ENCODE data around the gene ATP5ME. TPM values are rescaled to one million over a fixed set of nuclear protein-coding genes. Genes with fewer than 3 reads are reported as not detected.
"Not testable (repeated sequence)": the region's sequence is repeated elsewhere in the genome, so short reads cannot be mapped to it uniquely, and the experiment has no call there.

Gene ATP5ME
- total RNA-seq, 1 experiment from 2014 or later: 355 TPM

- H3K9me3 Mint-ChIP-seq (ENCODE audit: unreplicated experiment): no peaks in the 10 kb centered on the region
- DNase-seq (ENCODE audit: unreplicated experiment): no peak
- no peaks in the 10 kb centered on the region for H3K36me3 Mint-ChIP-seq (ENCODE audit: insufficient read depth, unreplicated experiment)
- no peak overlapping the region for H3K27ac Mint-ChIP-seq (ENCODE audit: low read depth, unreplicated experiment)
- no TSS peak for BruUV-seq (replicated peaks)
- no peak for TF ChIP-seq CTCF (IDR thresholded peaks at IDR 0.05; ENCODE audit: unreplicated experiment)
- H3K27me3 Mint-ChIP-seq (ENCODE audit: insufficient read depth, unreplicated experiment): peaks cover 21% of the 10 kb centered on the region
- ChIA-PET POLR2A (no interaction called here), CTCF (interaction anchor here (0.5 to 0.6 kb wide), 2 partner anchors 34 to 42 kb away, joined by 3 read pairs; no protein-coding TSS in a partner anchor)
- H3K4me3 Mint-ChIP-seq (ENCODE audit: unreplicated experiment): no peak overlapping the region
- intact Hi-C loops (cut with micrococcal nuclease): no loop called here
- peaks cover 4% of the 10 kb centered on the region for H3K4me1 Mint-ChIP-seq (ENCODE audit: insufficient read depth, unreplicated experiment)
These were observed 24.8 kb downstream of the ATP5ME start for GRCh38 chr4:649293-649625.

- peaks cover 21% of the 10 kb centered on the region for H3K27me3 Mint-ChIP-seq (ENCODE audit: insufficient read depth, unreplicated experiment)
- peaks cover 4% of the 10 kb centered on the region for H3K4me1 Mint-ChIP-seq (ENCODE audit: insufficient read depth, unreplicated experiment)
- H3K9me3 Mint-ChIP-seq (ENCODE audit: unreplicated experiment): no peaks in the 10 kb centered on the region
- H3K36me3 Mint-ChIP-seq (ENCODE audit: insufficient read depth, unreplicated experiment): no peaks in the 10 kb centered on the region
- DNase-seq (ENCODE audit: unreplicated experiment): no peak
- no TSS peak for BruUV-seq (replicated peaks)
- CTCF ChIA-PET: interaction anchor here (0.6 kb wide), 1 partner anchor 38 kb away, joined by 3 read pairs; no protein-coding TSS in a partner anchor
- no peak overlapping the region for H3K4me3 Mint-ChIP-seq (ENCODE audit: unreplicated experiment)
- intact Hi-C loops (cut with micrococcal nuclease): no loop called here
- TF ChIP-seq CTCF (IDR thresholded peaks at IDR 0.05; ENCODE audit: unreplicated experiment): no peak
- POLR2A ChIA-PET: no interaction called here
- no peak overlapping the region for H3K27ac Mint-ChIP-seq (ENCODE audit: low read depth, unreplicated experiment)
These were observed 25.3 kb downstream of the ATP5ME start for GRCh38 chr4:648579-649292.

GRCh38 chr4:647481-647880 lies 26.6 kb downstream of the ATP5ME start:
- no TSS peak for BruUV-seq (replicated peaks)
- CTCF ChIA-PET: no interaction called here
- intact Hi-C loops (cut with micrococcal nuclease): no loop called here

GRCh38 chr4:646460-646859 lies 27.6 kb downstream of the ATP5ME start:
- ChIA-PET CTCF (no interaction called here), POLR2A (no interaction called here)
- TF ChIP-seq CTCF (IDR thresholded peaks at IDR 0.05; ENCODE audit: unreplicated experiment): no peak
- no TSS peak for BruUV-seq (replicated peaks)
- H3K27ac Mint-ChIP-seq (ENCODE audit: low read depth, unreplicated experiment): no peak overlapping the region
- DNase-seq (ENCODE audit: unreplicated experiment): no peak
- no peaks in the 10 kb centered on the region for H3K36me3 Mint-ChIP-seq (ENCODE audit: insufficient read depth, unreplicated experiment)
- H3K27me3 Mint-ChIP-seq (ENCODE audit: insufficient read depth, unreplicated experiment): peaks cover 21% of the 10 kb centered on the region
- H3K4me1 Mint-ChIP-seq (ENCODE audit: insufficient read depth, unreplicated experiment): peaks cover 4% of the 10 kb centered on the region
- intact Hi-C loops (cut with micrococcal nuclease): no loop called here
- no peaks in the 10 kb centered on the region for H3K9me3 Mint-ChIP-seq (ENCODE audit: unreplicated experiment)
- H3K4me3 Mint-ChIP-seq (ENCODE audit: unreplicated experiment): no peak overlapping the region

More at GRCh38 chr4:647481-647880, 26.6 kb downstream of the ATP5ME start:
- Mint-ChIP-seq H3K27me3 (ENCODE audit: insufficient read depth, unreplicated experiment) (peaks cover 21% of the 10 kb centered on the region), H3K4me1 (ENCODE audit: insufficient read depth, unreplicated experiment) (peaks cover 4% of the 10 kb centered on the region), H3K27ac (ENCODE audit: low read depth, unreplicated experiment) (no peak overlapping the region), H3K9me3 (ENCODE audit: unreplicated experiment) (no peaks in the 10 kb centered on the region), H3K4me3 (ENCODE audit: unreplicated experiment) (no peak overlapping the region), H3K36me3 (ENCODE audit: insufficient read depth, unreplicated experiment) (no peaks in the 10 kb centered on the region)
- TF ChIP-seq CTCF (IDR thresholded peaks at IDR 0.05; ENCODE audit: unreplicated experiment): no peak
- no peak for DNase-seq (ENCODE audit: unreplicated experiment)
- POLR2A ChIA-PET: no interaction called here

GRCh38 chr4:642366-642765 lies 31.7 kb downstream of the ATP5ME start:
- CTCF ChIA-PET: interaction anchor here (0.9 kb wide), 1 partner anchor 22 kb away, joined by 3 read pairs; no protein-coding TSS in a partner anchor
- H3K4me1 Mint-ChIP-seq (ENCODE audit: insufficient read depth, unreplicated experiment); H3K36me3 Mint-ChIP-seq (ENCODE audit: insufficient read depth, unreplicated experiment); DNase-seq (ENCODE audit: unreplicated experiment); POLR2A ChIA-PET; H3K9me3 Mint-ChIP-seq (ENCODE audit: unreplicated experiment); H3K4me3 Mint-ChIP-seq (ENCODE audit: unreplicated experiment); BruUV-seq (replicated peaks); intact Hi-C loops (cut with micrococcal nuclease); H3K27ac Mint-ChIP-seq (ENCODE audit: low read depth, unreplicated experiment): not testable (repeated sequence)
- peaks cover 45% of the 10 kb centered on the region for H3K27me3 Mint-ChIP-seq (ENCODE audit: insufficient read depth, unreplicated experiment)
